ENCODE measurements around the gene CFAP65.

The CFAP65 gene

GRCh38 chr2:218979846-218980734 lies 61.2 kb downstream of the CFAP65 start:
- POLR2A ChIA-PET = interaction anchor here (0.9 to 1.3 kb wide), 3 partner anchors 9 to 28 kb away, joined by 3 to 5 read pairs (median 3); partner anchors contain the start of gene CDK5R2
- CTCF ChIA-PET = interaction anchor here (0.6 to 3.5 kb wide), 35 partner anchors 9 to 688 kb away, joined by 3 to 21 read pairs (median 4); partner anchors contain the start of genes CDK5R2, TMEM198 and WNT6
- no peak for TF ChIP-seq NFRKB (IDR thresholded peaks at IDR 0.05)
- no peak for TF ChIP-seq TARDBP (IDR thresholded peaks at IDR 0.05)
- no peak for TF ChIP-seq BHLHE40 (IDR thresholded peaks at IDR 0.05; ENCODE audit: borderline replicate concordance)
- no peak for TF ChIP-seq FOXA1 (IDR thresholded peaks at IDR 0.05)
- no peak for TF ChIP-seq FOXM1 (IDR thresholded peaks at IDR 0.05; ENCODE audit: borderline replicate concordance)
- no peak for TF ChIP-seq SP1 (IDR thresholded peaks at IDR 0.05)
- peak; percentile 88 for DNase-seq (ENCODE audit: extremely low spot score)

- CTCF ChIA-PET = interaction anchor here (1.1 kb wide), 1 partner anchor 79 kb away, joined by 5 read pairs; no protein-coding TSS in a partner anchor
- POLR2A ChIA-PET = interaction anchor here (0.9 to 1.1 kb wide), 2 partner anchors 66 to 286 kb away, joined by 3 read pairs; no protein-coding TSS in a partner anchor
- TF ChIP-seq ARNT (IDR thresholded peaks at IDR 0.05) (no peak), NFRKB (IDR thresholded peaks at IDR 0.05) (no peak)
- DNase-seq (ENCODE audit: extremely low spot score) = no peak
Measured at GRCh38 chr2:218975060-218975777, 66.1 kb downstream of the CFAP65 start.

GRCh38 chr2:218970894-218971293 lies 70.4 kb downstream of the CFAP65 start:
- ChIA-PET CTCF (interaction anchor here (0.5 kb wide), 1 partner anchor 16 kb away, joined by 3 read pairs; no protein-coding TSS in a partner anchor), POLR2A (no interaction called here)
- TF ChIP-seq L3MBTL2 (conservative IDR thresholded peaks at IDR 0.05) (no peak), FOXA1 (IDR thresholded peaks at IDR 0.05) (no peak), ARNT (IDR thresholded peaks at IDR 0.05) (no peak), ELF4 (IDR thresholded peaks at IDR 0.05) (no peak), BHLHE40 (IDR thresholded peaks at IDR 0.05; ENCODE audit: borderline replicate concordance) (no peak), HDGF (IDR thresholded peaks at IDR 0.05; ENCODE audit: borderline replicate concordance) (no peak), LEF1 (IDR thresholded peaks at IDR 0.05; ENCODE audit: borderline replicate concordance) (no peak), TARDBP (IDR thresholded peaks at IDR 0.05) (no peak), ZNF384 (IDR thresholded peaks at IDR 0.05) (no peak), SUZ12 (IDR thresholded peaks at IDR 0.05) (no peak), NFRKB (IDR thresholded peaks at IDR 0.05) (no peak), FOXM1 (IDR thresholded peaks at IDR 0.05; ENCODE audit: borderline replicate concordance) (no peak), PKNOX1 (IDR thresholded peaks at IDR 0.05) (no peak), FOXK2 (IDR thresholded peaks at IDR 0.05) (no peak), SP1 (IDR thresholded peaks at IDR 0.05) (no peak)
- DNase-seq (ENCODE audit: extremely low spot score) = no peak

- POLR2A ChIA-PET = no interaction called here
- DNase-seq (ENCODE audit: extremely low spot score) = no peak
- CTCF ChIA-PET = interaction anchor here (1.1 kb wide), 2 partner anchors 16 kb away, joined by 3 to 11 read pairs; no protein-coding TSS in a partner anchor
- no peak for TF ChIP-seq FOXM1 (IDR thresholded peaks at IDR 0.05; ENCODE audit: borderline replicate concordance)
- TF ChIP-seq PKNOX1 (IDR thresholded peaks at IDR 0.05) = no peak
- TF ChIP-seq SP1 (IDR thresholded peaks at IDR 0.05) = no peak
- no peak for TF ChIP-seq BHLHE40 (IDR thresholded peaks at IDR 0.05; ENCODE audit: borderline replicate concordance)
- no peak for TF ChIP-seq NFRKB (IDR thresholded peaks at IDR 0.05)
- TF ChIP-seq CTBP1 (IDR thresholded peaks at IDR 0.05; ENCODE audit: borderline replicate concordance) = no peak
- no peak for TF ChIP-seq FOXA1 (IDR thresholded peaks at IDR 0.05)
- TF ChIP-seq LEF1 (IDR thresholded peaks at IDR 0.05; ENCODE audit: borderline replicate concordance) = no peak
- no peak for TF ChIP-seq TARDBP (IDR thresholded peaks at IDR 0.05)
- TF ChIP-seq ZNF384 (IDR thresholded peaks at IDR 0.05) = no peak
- no peak for TF ChIP-seq ARNT (IDR thresholded peaks at IDR 0.05)
- TF ChIP-seq L3MBTL2 (conservative IDR thresholded peaks at IDR 0.05) = no peak
- TF ChIP-seq HDGF (IDR thresholded peaks at IDR 0.05; ENCODE audit: borderline replicate concordance) = no peak
- no peak for TF ChIP-seq FOXK2 (IDR thresholded peaks at IDR 0.05)
Measured at GRCh38 chr2:218964041-218964771, 77.1 kb downstream of the CFAP65 start.

GRCh38 chr2:218963601-218964000 lies 77.7 kb downstream of the CFAP65 start:
- POLR2A ChIA-PET = interaction anchor here (1.0 kb wide), 1 partner anchor 54 kb away, joined by 4 read pairs; no protein-coding TSS in a partner anchor

More at GRCh38 chr2:218963601-218964000, 77.7 kb downstream of the CFAP65 start:
- DNase-seq (ENCODE audit: extremely low spot score) = no peak
- TF ChIP-seq ARNT (IDR thresholded peaks at IDR 0.05) (no peak), FOXA1 (IDR thresholded peaks at IDR 0.05) (no peak), FOXK2 (IDR thresholded peaks at IDR 0.05) (no peak), TARDBP (IDR thresholded peaks at IDR 0.05) (no peak), L3MBTL2 (conservative IDR thresholded peaks at IDR 0.05) (no peak), CTBP1 (IDR thresholded peaks at IDR 0.05; ENCODE audit: borderline replicate concordance) (no peak), HDGF (IDR thresholded peaks at IDR 0.05; ENCODE audit: borderline replicate concordance) (no peak), LEF1 (IDR thresholded peaks at IDR 0.05; ENCODE audit: borderline replicate concordance) (no peak), SP1 (IDR thresholded peaks at IDR 0.05) (no peak), BHLHE40 (IDR thresholded peaks at IDR 0.05; ENCODE audit: borderline replicate concordance) (no peak), ZNF384 (IDR thresholded peaks at IDR 0.05) (no peak), NFRKB (IDR thresholded peaks at IDR 0.05) (no peak), PKNOX1 (IDR thresholded peaks at IDR 0.05) (no peak), ELF4 (IDR thresholded peaks at IDR 0.05) (no peak), SUZ12 (IDR thresholded peaks at IDR 0.05) (no peak), FOXM1 (IDR thresholded peaks at IDR 0.05; ENCODE audit: borderline replicate concordance) (no peak)
- CTCF ChIA-PET = interaction anchor here (0.7 to 1.1 kb wide), 2 partner anchors 16 to 62 kb away, joined by 3 to 11 read pairs; no protein-coding TSS in a partner anchor
